ENCODE measurements around the gene FAM169A.
"Not testable (repeated sequence)": the region's sequence is repeated elsewhere in the genome, so short reads cannot be mapped to it uniquely, and the experiment has no call there.

The FAM169A gene, protein sequence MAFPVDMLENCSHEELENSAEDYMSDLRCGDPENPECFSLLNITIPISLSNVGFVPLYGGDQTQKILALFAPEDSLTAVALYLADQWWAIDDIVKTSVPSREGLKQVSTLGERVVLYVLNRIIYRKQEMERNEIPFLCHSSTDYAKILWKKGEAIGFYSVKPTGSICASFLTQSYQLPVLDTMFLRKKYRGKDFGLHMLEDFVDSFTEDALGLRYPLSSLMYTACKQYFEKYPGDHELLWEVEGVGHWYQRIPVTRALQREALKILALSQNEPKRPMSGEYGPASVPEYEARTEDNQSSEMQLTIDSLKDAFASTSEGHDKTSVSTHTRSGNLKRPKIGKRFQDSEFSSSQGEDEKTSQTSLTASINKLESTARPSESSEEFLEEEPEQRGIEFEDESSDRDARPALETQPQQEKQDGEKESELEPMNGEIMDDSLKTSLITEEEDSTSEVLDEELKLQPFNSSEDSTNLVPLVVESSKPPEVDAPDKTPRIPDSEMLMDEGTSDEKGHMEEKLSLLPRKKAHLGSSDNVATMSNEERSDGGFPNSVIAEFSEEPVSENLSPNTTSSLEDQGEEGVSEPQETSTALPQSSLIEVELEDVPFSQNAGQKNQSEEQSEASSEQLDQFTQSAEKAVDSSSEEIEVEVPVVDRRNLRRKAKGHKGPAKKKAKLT

DNA sequence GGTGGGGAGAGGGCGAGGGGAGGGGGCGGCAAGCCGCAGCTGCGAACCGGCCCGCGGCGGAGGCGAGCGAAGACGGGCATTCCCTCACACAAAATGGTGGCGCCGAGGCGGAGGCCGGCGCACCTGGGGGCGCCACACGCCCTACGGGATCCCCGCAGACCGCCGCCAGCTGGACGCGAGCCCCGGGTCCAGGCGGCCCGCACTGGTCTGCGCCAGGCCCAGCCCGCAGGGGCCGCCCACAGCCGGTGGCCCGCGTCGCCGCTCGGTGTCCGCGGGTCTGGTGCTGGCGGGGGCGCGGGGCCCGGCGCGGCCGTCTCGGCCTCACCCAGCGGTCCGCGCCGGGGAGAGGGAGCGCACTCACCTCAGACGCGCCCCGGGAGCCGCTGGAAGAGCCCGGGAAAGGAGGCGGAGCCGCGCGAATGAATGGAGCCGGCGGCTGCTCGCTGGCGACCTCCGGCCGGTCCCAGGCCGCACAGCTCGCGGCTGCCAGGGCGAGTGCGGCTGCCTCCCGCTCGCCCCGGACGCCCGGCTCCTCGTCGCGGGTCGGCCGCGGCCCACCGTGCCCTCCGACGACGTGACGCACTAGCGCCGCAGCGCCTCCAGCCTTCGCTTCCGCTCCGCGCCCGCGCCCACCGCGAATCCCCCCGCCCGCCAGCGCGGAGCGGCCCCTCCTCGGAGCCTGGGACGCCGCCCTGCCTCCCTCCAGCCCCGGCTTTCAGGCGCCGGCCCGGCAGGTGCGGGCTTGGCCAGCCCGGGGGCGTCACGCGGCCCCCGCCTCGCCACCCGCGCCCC, at the start of gene FAM169A:
TSS of gene FAM169A (minus strand) at position 584 of the 792 bp plus-strand sequence. CDS start 24,711 bp downstream, outside the sequence.
- DNase-seq: peak; percentile 38 to 56

DNA sequence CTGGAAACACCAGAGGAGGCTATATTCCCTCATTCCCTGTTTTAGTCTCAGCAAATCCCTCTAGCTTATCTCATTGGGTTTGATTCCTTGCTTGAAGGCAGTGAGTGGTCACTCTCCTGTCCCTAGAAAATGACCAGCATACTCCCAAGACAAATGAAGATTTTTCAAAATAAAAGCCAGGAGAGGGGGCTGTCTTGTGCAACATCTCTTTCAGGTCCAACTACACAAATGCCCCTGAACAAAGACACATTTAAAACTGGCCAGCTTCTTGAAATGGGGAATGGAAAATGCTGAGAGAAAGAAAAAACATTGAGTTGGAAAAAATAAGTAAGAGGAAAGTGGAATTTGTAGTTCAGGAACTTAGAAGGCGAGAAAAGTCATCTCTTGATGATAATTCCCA, 49.3 kb upstream of the FAM169A start:
- no peak for DNase-seq

DNA sequence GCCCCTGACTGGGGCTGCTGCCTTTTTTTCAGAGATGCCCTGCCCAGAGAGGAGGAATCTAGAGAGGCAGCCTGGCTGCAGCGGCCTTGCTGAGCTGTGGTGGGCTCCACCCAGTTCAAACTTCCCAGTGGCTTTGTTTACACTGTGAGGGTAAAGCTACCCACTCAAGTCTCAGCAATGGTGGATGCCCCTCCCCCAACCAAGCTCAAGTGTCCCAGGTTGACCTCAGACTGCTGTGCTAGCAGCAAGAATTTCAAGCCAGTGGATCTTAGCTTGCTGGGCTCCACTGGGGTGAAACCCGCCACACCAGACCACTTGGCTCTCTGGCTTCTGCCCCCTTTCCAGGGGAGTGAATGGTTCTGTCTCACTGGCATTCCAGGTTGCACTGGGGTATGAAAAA, 45.2 kb upstream of the FAM169A start:
- DNase-seq: not testable (repeated sequence)

DNA sequence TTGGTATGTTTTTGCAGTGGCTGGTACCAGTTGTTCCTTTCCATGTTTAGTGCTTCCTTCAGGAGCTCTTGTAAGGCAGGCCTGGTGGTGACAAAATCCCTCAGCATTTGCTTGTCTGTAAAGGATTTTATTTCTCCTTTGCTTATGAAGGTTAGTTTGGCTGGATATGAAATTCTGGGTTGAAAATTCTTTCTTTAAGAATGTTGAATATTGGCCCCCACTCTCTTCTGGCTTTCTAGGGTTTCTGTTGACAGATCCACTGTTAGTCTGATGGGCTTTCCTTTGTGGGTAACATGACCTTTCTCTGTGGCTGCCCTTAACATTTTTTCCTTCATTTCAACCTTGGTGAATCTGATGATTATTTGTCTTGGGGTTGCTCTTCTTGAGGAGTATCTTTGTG, 43.7 kb upstream of the FAM169A start:
- not testable (repeated sequence) for DNase-seq

DNA sequence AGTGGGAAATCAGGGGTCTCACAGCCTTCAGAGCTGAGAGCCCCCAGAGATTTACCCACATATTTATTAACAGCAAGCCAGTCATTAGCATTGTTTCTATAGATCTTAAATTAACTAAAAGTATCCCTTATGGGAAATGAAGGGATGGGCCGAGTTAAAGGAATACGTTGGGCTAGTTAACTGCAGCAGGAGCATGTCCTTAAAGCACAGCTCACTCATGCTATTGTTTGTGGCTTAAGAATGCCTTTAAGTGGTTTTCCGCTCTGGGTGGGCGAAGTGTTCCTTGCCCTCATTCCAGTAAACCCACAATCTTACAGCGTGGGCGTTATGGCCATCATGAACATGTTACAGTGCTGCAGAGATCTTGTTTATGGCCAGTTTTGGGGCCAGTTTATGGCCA, 42.0 kb upstream of the FAM169A start:
- not testable (repeated sequence) for DNase-seq

DNA sequence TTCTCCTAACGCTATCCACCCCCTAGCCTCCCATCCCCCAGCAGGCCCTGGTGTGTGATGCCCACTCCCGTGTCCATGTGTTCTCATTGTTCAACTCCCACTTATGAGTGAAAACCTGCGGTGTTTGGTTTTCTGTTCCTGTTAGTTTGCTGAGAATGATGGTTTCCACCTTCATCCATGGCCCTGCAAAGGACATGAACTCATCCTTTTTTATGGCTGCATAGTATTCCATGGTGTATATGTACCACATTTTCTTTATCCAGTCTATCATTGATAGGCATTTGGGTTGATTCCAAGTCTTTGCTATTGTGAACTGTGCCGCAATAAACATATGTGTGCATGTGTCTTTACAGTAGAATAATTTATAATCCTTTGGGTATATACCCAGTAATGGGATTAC, 38.5 kb upstream of the FAM169A start:
- not testable (repeated sequence) for DNase-seq

DNA sequence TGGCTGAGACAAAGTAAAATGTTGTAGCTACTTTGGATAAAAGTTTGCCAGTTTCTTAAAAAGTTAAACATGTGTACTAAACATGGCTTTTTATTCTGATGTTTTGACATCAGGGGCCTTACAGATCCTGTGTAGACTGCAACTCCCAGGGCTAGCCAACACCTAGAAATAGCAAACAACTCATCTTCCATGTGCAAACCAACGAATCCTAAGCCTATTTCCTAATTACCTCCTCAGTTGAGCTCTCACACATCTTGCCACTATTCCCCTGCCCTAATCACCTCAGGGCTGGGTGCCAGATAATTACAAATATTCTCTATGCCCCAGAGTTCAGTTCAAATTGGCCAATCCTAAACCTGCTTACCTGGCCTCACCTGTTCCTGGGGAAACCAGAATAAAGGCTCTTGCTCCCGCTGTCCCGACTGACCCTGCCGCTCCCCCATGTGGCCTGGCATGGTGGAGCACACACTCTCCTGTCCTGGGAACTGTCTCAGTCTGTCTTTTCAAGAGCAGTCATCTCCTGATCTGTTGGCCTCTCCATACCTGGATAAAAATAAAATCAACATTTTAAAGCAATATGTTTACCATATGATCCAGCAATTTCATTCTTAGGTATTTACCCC, 37.1 kb upstream of the FAM169A start:
- peak in 1 of 2 donors; percentile 21 for DNase-seq

DNA sequence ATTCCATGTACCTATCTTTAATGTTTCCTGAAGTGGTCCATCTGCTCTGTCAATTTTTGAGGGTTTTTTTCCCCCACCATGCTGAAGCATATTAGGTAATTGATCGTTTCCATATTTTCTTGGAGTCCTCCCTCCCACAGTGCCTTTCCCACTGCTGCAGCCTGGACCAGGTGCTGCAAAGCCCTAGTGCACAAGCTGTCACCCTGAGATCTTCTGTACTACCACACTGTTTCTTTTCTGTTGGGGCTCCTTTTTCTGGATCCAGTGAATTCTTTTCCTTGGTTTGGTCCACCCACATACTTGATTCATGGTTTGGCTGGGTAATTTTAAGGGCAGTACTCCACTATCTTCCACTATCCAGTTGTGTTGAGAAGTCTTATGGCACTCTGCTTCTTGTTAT, 30.9 kb upstream of the FAM169A start:
- DNase-seq: no peak

DNA sequence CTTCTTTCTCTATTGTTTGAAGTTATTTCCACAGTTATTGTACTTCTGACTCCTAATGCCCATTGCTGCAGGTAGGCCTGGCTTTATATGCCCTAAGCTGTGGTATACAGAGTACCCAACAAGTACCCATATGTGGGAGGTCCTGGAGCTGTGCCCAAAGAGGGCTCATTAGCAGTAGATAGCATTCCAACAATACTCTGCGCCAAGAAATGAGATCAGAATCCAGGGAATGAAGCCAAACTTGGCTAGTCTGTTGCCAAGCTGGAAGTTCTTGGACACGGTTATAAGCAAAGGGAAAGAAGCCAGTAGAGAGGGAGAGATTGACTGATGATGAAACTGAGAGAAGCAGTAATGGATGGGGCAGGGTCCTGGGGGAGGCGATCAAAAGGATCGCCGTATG, 29.7 kb upstream of the FAM169A start:
- DNase-seq: no peak

DNA sequence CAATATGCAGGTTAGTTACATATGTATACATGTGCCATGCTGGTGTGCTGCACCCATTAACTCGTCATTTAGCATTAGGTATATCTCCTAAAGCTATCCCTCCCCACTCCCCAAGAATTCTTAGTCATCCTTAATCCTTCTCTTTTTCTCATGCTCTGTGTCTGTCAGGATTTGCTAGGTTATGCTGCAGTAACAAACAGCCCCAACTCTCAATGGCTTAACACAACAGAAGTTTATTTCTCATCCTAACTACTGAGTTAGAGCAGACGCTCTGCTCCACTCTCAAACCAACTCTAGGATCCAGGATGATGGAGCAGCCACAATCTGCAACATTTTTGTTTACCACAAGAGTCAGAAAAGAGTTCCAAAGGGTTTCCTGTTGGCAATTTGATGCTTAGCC, 28.2 kb upstream of the FAM169A start:
- no peak for DNase-seq

DNA sequence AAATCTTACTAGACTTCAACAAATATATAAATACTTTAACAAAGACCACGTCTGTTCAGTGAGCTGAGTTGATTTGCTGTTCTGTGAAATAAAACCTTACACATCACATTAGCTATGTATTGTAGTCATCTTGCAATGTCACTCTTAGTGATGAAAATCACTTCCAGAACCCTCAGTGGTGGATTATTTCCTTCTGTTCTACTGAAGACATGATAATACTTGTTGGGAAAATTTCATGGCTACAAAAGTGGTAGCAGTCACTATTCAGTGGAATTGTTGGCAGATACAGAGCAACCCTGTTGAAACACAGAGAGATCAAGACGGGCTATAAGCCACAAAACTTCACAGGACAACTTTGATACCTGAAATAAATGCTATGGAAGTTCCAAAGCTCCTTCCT, 26.7 kb upstream of the FAM169A start:
- DNase-seq: no peak

DNA sequence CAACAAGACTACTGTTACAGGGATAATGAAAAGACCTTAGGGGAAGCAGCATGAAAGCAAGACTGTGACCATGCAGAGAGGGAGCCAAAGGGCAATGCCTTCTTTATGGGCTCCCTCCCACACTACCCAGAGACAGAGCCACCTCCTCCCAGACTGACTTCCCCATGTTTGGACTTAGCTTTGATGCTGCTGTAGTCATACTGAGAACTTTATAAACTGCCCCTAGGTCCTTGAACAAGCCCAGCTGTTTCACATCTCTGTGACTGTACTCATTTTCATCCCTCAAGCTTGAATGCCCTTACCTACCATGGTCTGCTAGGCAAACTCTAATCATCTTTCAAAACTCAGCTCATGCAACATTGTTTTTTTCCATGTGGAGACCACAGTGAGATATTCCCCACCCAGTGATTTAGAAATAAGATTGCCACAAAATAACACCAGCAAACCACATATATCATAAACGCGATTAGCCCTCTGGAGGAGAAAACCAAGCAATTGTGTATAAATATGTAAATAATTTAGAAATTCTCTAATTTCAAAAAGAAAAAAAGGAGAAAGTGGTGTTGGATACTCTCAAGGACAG, 23.4 kb upstream of the FAM169A start:
- no peak for DNase-seq

DNA sequence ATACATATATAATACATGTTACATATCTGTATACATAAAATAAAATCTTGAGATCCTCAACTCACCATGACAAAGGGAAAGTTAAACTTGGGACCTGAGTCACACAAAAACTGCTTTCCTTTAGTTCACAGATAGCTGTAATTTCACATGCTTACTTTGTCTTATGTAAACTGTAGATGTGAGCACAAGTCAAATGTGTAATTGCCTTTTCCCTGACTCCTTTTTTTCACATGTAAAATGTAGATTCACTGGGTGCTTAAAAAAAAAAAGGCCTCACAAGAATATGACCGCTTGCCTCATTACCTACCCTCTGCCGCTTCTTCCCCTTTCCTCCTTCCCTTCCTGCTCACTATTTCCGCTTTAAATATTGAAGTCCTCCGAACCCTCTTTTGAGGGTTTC, 21.9 kb upstream of the FAM169A start:
- no peak for DNase-seq

DNA sequence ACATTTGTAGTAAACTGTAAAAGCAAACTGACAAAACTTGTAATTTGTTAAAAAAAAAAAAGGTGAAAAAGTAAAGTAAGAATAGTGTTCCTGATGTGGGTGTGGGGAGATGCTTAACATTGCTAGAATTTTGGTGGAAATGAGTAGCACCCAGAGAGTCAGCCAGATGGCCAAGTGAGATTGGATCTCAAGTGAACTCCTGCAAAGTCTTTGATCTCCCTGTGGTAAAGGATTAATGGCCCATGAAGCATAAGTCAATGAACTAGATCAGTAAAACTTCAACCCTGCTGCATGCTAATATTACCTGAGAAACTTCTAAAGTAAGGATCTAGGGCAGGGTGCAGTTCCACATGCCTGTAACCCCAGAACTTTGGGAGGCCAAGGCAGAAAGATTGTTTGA, 19.0 kb upstream of the FAM169A start:
- DNase-seq: no peak

DNA sequence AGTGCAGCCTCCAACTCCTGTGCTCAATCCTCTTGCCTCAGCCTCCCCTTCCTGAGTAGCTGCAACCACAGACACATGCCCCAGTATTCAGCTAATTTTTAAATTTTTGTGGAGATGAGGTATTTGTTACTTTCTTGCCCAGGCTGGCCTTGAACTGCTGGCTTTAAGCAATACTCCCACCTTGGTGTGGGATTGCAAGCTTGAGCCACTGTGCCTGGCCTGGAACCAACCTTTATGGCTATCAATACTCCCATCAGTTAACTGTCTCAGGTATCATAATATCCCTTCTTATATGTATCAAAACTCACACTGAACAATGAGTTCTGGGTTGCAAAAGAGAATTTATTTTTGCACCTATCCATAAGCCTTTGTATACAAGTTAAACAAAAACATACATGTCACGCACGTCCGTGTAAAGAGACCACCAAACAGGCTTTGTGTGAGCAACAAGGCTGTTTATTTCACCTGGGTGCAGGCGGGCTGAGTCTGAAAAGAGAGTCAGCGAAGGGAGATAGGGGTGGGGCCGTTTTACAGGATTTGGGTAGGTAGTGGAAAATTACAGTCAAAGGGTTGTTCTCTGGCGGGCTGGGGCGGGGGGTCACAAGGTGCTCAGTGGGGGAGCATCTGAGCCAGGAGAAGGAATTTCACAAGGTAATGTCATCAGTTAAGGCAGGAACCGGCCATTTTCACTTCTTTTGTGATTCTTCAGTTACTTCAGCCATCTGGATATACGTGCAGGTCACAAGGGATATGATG, 16.4 kb upstream of the FAM169A start:
- not testable (repeated sequence) for DNase-seq

DNA sequence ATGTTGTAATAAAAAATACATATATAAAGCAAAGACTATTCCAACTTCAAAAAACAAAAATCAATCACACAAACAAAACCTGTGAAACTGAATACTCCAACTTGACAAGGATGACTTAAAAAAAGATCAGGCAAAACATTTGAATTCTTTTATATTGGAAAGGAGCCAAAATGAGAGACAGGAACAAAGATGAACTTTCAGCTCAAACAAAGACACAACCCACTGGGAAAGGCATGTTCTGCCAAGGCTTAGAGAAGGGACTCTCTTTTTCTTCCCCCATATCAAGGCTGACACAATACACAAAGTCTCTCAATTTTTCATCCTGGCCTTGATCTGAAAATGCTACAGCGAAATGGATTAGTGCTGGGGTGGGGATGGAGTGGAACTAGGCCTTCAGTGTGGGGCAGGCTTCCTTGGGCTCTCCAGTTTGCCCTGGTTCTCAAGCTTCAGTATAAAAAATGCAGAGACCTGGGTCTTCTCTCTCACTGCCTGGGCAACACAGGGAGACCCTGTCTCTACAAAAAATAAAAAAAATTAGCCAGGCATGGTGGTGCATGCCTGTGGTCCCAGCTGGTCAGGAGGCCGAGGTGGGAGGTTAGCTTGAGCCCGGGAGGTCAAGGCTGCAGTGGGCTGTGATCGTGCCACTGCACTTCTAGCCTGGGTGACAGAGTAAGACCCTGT, 11.6 kb upstream of the FAM169A start:
- no peak for DNase-seq

DNA sequence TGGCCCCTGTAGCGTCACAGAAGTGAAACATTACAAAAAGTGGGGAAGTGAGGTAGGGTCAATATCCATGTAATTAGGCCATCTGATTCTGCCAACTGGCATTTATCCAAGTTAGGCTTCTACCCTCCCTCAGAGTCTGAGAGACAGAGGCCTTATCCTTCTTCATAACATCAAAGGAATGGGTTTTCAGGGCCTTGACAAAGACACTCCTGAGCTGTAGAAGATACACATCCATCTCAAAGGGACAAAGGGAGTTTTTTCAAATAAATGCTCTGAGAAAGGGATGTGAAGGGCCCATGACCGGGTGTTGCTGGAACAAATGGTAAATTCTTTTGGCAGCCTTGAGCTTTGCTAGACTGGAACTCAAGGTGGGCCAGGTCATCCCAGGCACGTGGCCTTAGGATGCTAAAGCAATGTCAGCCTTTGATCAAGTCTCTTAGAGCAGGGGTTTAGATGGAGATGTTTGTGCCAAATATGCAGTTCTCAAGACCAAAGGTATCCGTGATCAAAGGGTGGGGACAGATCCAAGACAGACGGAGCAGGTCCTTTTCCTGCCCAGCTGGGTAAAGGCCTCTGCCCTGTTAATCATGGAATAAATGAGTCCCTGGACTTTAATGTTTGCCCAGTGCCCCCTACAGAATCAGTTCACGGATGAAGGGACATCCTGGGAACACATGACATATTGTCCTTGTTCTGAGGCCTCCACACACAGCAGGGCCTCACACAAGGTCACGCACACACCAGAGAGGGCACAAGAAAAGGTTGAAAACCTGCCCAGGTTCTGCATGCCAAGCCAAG, 10.0 kb upstream of the FAM169A start:
- no peak for DNase-seq

DNA sequence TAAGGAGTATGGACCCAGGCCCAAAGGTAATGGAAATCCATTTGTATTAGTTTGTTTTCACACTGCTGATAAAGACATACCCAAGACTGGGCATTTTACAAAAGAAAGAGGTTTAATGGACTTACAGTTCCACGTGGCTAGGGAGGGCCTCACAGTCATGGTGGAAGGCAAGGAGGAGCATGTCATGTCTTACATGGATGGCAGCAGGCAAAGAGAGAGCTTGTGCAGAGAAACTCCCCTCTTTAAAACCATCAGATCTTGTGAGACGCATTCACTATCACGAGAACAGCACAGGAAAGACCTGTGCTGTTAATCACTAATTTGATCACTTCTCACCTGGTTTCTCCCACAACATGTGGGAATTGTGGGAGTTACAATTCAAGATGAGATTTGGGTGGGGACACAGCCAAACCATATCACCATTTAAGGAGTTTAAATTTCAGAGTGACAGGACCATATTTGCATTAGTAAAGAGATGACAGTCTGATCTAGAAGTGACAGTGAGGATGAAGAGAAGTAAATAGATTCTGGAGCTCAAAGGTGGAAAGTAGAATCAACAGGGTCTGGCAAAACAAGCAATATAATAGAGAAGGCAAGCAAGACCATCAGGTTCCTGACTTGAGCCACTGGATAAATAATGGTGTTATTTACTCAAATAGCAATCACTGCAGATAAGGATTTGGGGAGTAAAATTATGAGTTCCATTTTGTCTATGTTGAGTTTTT, 7.5 kb upstream of the FAM169A start:
- no peak for DNase-seq

DNA sequence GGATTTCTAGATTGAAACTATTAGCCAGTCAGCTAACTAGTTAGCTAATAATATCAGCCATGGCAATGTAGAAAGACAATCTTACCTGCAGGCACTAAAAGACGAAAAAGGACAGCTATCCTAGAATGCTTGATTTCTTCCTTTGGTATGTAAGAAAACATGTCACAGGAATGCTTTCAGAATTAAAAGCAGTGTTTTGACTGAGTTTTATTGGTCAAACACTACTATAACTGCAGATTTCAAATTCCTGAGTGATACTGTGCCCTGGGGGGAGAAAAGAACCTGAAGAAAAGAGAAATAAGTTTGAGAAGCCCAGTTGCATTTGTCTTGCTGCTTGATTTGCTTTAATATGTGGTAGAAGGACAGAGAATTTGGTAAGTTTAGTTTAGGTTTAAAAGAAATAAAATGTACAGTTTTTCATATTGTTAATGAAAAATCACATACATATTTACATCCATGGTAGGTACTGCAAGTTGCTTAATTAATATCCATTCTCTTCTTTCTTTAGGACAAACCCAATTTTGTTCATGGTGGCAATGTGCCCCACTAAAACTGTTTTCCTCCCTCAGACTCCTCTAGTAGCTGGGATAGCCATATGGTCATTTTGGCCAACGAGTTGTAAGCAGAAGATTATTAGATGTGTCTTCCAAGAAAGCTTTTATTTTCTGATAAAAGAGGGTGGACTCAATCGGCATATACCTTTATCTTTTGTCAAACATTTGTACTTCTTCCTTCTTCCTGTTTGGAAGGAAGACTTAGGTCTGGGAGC, 4.3 kb upstream of the FAM169A start:
- DNase-seq: no peak
